H1 (cell line): ENCODE results near the gene FRMD4A.

Experiments used
- CTCF ChIP-seq, 3 experiments: IDR thresholded peaks; 1 replicate in 2 of 3; 2 replicates in 1 of 3; pipeline versions ENCODE4 v1.5.1 to v1.6.1; 2011; ENCODE audit warnings: low read length in 3 of 3, mild to moderate bottlenecking in 3 of 3, inconsistent platforms in 2 of 3, low read depth in 1 of 3, moderate library complexity in 1 of 3; ENCODE audit not compliant: insufficient read depth in 1 of 3; ENCODE audit errors: control extremely low read depth in 1 of 3
- POLR2A ChIP-seq, 2 experiments: IDR thresholded peaks; 1 replicate in 1 of 2; 2 replicates in 1 of 2; pipeline ENCODE4 v1.6.1; 2011; ENCODE audit warnings: low read depth in 2 of 2, low read length in 2 of 2, mild to moderate bottlenecking in 2 of 2; ENCODE audit errors: control extremely low read depth in 1 of 2

GRCh38 chr10:14008740-14009080, 322.0 kb downstream of the FRMD4A start:
- TF ChIP-seq CTCF (IDR thresholded peaks at IDR 0.05; ENCODE audit: control extremely low read depth in 1 of 3, insufficient read depth in 1 of 3, low read depth in 1 of 3, low read length in 3 of 3), result no peak
- no peak for TF ChIP-seq POLR2A (IDR thresholded peaks at IDR 0.05; ENCODE audit: control extremely low read depth in 1 of 2, low read depth in 2 of 2, low read length in 2 of 2)
